Measurements from ENCODE around the gene MACROD2.
"Not testable (repeated sequence)": the region's sequence is repeated elsewhere in the genome, so short reads cannot be mapped to it uniquely, and the experiment has no call there.

Gene MACROD2

GRCh38 chr20:14955399-14955798 is 960.1 kb downstream of the MACROD2 start:
- no peak for DNase-seq (ENCODE audit: low spot score)

GRCh38 chr20:14956026-14956425 is 960.7 kb downstream of the MACROD2 start:
- DNase-seq (ENCODE audit: low spot score), result no peak

GRCh38 chr20:14956538-14956937 is 961.2 kb downstream of the MACROD2 start:
- no peak for DNase-seq (ENCODE audit: low spot score)

GRCh38 chr20:14957402-14957801 is 962.1 kb downstream of the MACROD2 start:
- DNase-seq (ENCODE audit: low spot score), result no peak

- no peak for DNase-seq (ENCODE audit: low spot score)
Measured at GRCh38 chr20:14958626-14959025, 963.3 kb downstream of the MACROD2 start.

GRCh38 chr20:14959506-14960475 is 964.5 kb downstream of the MACROD2 start:
- DNase-seq (ENCODE audit: low spot score), result no peak

GRCh38 chr20:14960831-14961230 is 965.5 kb downstream of the MACROD2 start:
- no peak for DNase-seq (ENCODE audit: low spot score)

GRCh38 chr20:14963262-14963663 is 967.9 kb downstream of the MACROD2 start:
- DNase-seq (ENCODE audit: low spot score), result no peak

- DNase-seq (ENCODE audit: low spot score), result no peak
Measured at GRCh38 chr20:14966203-14966602, 970.9 kb downstream of the MACROD2 start.

- DNase-seq (ENCODE audit: low spot score), result no peak
Measured at GRCh38 chr20:14966808-14967207, 971.5 kb downstream of the MACROD2 start.

- DNase-seq (ENCODE audit: low spot score), result no peak
Measured at GRCh38 chr20:14972256-14972655, 976.9 kb downstream of the MACROD2 start.

- no peak for DNase-seq (ENCODE audit: low spot score)
Measured at GRCh38 chr20:14972690-14973089, 977.4 kb downstream of the MACROD2 start.

- DNase-seq (ENCODE audit: low spot score), result no peak
Measured at GRCh38 chr20:14979453-14979986, 984.2 kb downstream of the MACROD2 start.

GRCh38 chr20:14981486-14981885 is 986.2 kb downstream of the MACROD2 start:
- not testable (repeated sequence) for DNase-seq (ENCODE audit: low spot score)

GRCh38 chr20:14982324-14982723 is 987.0 kb downstream of the MACROD2 start:
- not testable (repeated sequence) for DNase-seq (ENCODE audit: low spot score)

- DNase-seq (ENCODE audit: low spot score), result no peak
Measured at GRCh38 chr20:14984305-14984704, 989.0 kb downstream of the MACROD2 start.

GRCh38 chr20:14984768-14985622 is 989.7 kb downstream of the MACROD2 start:
- no peak for DNase-seq (ENCODE audit: low spot score)

- DNase-seq (ENCODE audit: low spot score), result no peak
Measured at GRCh38 chr20:14986026-14986655, 990.8 kb downstream of the MACROD2 start.

- DNase-seq (ENCODE audit: low spot score), result no peak
Measured at GRCh38 chr20:14986656-14987055, 991.3 kb downstream of the MACROD2 start.

- DNase-seq (ENCODE audit: low spot score), result no peak
Measured at GRCh38 chr20:14989535-14990290, 994.4 kb downstream of the MACROD2 start.

- no peak for DNase-seq (ENCODE audit: low spot score)
Measured at GRCh38 chr20:14991023-14991422, 995.7 kb downstream of the MACROD2 start.

Data from D341Med (cell line).